T-helper 2 cell treated with Interferon-gamma antibody and Interleukin-4, amounts not matched to agents 100 ng/mL and 5 ng/mL, for 36 hours (primary cell): Measurements from ENCODE around the gene PCNX1. TPM values are rescaled to one million over a fixed set of nuclear protein-coding genes. Genes with fewer than 3 reads are reported as not detected.
"Not testable (repeated sequence)": the region's sequence is repeated elsewhere in the genome, so short reads cannot be mapped to it uniquely, and the experiment has no call there.

ENCODE experiments used
- intact Hi-C: fragments of 100-400 bp; cut with micrococcal nuclease; formaldehyde crosslinking; loops from one replicate; pipeline ENCODE4 v1.15.1; 2023
- total RNA-seq: library from RNA; stranded (reverse); gene quantifications from 2 replicates; pipeline ENCODE4 v1.2.3, GENCODE V29; 2022

Gene PCNX1
- total RNA-seq, 1 donor from 2014 or later: 69.9 TPM

DNA sequence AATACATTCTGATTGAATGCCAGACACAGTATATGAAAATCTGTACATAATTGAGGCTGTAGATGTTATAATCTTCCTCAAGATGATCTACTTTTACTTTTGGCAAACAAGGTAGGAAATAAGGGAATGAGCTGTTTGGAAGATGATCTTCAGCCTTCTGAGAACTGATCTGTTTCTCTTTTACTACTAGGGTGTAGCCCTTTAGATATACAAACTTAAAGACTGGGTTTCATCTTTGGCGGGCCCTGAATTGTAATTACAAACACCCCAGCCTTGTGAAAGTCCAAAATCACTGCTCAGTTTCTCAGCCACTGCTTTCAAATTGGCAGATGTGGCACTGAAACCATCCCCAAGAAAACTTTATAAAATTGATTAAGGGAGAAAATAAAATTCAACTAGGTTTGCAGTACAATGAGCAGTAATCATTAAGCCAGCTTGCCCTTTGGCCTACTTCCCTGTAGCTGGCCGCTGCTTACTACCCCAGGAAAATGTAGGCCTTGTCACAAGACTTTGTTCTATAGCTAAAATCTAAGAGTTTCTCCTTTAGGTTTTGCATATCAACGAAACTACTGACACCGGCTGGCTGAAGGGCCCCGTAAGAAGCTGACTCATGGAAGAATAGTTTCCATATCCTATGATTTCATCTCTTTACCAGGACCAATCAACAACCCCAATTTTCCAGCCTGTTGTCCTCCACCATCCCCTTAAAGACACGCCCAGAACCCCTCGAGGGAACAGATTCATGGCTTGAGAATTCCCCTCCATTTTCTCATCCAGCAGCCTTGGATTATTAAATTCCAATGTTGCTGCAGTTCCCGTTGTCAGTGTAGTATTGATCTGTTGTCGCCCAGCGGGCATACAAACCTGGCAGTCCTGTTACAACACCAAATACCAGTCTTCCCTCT is 210.8 kb downstream of the PCNX1 start:
- intact Hi-C loops: no loop called here

DNA sequence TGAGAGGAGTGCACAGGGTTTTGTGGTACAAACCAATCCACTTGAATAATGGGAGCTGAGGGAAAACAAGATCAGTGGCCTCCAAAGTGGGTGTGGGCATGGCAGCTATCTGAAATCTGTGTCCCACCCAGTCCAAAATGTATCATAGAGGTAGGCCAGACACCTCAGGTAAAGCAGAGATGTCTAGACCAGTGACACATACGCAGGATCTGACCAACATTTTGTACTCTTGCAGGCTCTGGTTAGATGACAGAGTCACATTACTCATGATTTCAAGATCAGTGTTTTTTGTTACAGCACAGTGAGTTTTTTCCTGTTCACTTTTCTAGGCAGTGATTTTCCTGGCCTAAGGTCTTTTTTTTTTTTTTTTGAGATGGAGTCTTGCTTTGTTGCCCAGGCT is 211.8 kb downstream of the PCNX1 start:
- intact Hi-C loops: no loop called here

DNA sequence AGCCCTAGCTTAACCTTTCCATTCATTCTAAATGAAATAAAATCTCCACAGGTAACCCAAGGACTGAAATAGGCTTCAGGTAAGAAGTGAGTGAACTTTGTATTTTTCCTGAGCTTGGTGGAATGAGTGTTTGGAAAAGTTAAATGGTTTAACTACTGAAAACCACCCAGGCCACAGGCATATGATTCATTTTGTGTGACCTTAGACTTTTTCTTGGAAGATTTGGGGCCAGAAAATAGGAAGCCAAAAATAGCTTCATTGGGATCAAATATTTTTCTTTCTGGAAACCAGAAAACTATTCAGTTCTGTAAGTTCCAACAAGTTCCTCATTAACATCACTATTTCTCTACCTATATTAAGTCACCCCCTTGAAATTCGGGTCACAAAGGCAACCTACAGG is 212.6 kb downstream of the PCNX1 start:
- intact Hi-C loops: no loop called here

DNA sequence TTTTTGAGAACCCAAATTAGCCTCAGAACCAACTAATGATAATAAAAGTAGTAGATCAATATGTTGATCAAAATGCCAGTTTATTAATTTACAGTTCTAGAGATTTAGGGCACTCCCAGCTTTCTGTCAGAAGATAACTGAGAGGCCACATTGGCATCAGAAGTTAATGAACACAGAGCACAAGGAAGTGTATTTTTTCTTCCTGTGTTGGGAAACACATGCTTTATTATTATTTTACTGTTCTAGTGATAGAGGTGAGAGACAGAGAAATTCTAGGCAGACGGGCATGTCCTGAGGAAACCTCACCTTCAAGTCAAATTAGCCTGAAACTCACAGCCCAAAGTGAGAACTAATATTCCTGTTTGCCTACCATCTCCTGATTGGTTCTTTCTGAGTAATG is 213.7 kb downstream of the PCNX1 start:
- intact Hi-C loops: no loop called here

DNA sequence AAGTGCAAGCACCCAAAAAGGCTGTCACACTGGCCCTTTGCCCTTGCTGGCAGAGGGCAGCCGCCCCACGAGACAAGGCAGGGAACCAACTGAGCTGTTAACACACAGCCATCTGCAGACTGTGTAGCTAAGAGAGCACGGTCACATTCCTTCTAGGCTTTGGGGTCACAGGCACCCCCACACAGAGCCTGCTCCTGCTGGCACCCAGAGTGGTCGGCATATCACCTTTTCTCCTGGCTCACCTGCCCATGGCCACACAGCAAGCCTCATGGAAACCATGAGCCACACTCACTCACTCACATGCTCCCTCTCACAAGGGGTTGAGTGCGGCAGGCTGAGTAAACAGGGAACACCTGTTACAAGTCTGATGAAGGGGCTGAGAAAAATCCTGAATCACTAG is 214.5 kb downstream of the PCNX1 start:
- intact Hi-C loops: no loop called here

DNA sequence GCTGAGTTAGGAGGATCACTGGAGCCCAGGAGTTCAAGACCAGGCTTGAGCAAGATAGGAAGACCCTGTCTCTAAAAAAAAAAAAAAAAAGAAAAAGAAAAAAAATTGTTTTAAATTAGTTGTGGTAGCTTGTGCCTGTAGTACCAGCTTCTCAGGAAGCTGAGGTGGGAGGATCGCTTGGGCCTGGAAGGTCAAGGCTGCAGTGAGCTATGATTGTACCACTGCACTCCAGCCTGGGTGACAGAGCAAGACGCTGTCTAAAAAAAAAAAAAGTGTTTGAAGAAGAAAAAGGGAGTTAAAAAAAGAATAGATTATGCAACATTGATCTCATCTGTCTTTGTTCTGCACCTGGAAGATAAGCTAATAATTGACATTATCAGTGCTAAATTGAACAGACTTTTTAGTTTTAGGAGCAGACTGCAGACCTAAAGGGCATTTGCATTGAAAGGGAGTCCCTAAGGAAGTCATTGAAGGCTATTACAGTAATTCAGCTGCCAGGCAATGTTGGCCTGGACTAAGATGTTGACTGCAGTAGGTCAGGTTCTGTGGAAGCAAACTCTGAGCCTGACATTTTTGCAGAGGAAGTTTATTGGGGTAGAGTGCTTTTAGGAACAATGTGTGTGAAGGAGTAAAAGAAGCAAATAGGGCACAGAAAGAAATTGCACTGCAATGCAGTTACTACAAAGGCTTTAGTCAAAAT is 215.8 kb downstream of the PCNX1 start:
- intact Hi-C loops: no loop called here

DNA sequence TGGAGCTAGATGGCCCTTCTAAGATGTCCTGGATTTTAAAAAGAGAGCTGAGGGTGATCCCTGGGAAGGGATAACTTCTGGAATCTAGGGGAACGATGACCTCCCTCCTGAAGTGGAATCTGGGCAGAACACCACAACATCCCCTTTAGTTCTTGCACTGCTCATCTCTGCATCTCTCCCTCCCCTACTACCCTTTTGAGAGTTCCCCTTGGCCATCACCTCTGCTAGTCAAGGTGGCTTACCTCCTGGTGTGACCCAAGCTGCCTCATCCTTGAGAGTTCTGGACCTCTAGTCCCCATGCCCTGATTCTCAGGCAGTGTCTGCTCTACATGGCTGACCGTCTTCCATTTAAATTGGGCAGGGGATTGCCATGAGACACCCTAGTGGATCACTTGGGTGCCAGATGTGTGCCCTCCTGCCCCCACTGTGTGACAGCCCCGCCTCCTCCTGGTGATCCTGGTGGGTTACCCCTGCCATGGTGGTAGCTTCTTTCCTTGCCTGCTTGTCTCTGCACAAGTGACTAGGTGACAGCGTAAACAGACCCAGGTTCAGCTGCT is 216.4 kb downstream of the PCNX1 start:
- intact Hi-C loops: no loop called here

DNA sequence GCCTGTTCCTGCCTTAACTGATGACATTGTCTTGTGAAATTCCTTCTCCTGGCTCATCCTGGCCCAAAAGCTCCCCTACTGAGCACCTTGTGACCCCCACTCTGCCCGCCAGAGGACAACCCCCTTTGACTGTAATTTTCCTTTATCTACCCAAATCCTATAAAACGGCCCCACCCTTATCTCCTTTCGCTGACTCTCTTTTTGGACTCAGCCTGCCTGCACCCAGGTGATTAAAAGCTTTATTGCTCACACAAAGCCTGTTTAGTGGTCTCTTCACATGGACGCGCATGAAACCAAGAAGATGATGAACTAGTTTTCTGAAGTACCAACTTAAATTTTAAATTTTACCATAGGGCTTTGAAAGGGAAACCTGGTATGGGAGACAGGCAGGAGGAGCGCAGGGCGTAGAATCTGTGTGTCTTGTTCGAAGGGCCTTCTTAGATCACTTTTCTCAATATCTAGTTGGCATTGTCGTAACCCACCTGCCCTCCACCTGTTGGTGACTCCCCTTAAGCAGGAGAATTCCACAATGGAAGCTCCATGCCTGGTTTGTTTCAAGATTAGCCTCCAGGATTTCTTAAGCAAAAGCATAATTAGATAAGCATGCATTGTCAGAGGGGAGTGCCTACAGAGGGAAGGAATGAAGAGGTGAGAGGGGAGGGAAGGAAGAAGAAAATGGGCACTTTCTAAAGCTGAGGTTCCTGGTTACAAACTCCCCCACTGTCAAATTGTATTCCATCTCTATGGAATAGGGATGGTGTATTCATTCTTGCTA is 222.6 kb downstream of the PCNX1 start:
- intact Hi-C loops: not testable (repeated sequence)

DNA sequence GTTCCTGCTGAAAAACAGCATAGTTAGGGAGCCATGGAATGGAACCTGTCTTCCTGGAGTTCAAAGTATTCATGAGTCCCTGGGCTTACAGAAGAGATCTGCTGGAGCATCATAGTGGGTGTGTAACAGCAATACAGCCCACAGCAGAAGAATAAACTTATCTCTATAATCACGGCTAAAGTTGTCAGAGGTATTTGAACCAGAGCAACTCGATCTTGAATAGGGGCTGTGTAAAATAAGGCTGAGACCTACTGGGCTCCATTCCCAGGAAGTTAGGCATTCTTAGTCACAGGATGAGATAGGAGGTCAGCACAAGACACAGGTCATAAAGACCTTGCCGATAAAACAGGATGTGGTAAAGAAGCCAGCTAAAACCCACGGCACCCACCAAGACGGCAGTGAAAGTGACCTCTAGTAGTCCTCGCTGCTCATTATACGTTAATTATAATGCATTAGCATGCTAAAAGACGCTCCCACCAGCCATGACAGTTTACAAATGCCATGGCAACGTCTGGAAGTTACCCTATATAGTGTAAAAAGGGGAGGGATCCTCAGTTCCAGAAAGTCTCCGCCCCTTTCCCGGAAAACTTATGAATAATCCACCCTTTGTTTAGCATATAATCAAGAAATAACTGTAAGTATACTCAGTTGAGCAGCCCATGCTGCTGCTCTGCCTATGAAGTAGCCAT is 223.4 kb downstream of the PCNX1 start:
- intact Hi-C loops: no loop called here

DNA sequence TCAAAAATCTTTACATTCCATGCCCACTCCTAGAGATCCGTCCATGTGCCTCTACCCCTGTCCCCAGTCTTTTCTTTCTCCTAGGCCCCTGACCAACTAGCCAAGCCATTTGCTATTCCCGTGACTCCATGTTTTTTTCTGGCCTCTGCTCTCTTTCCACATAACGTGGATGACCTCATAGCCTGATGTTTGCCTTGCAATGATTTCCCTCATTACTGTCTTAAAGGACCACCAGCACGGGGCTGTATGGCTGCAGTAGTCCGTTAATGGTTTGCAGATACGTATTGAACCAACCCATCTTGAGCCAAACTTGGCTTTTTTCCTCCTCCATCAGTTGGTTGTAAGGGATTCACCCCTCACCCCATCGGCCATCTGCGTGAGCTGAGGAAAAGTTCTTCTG is 226.0 kb downstream of the PCNX1 start:
- intact Hi-C loops: no loop called here

DNA sequence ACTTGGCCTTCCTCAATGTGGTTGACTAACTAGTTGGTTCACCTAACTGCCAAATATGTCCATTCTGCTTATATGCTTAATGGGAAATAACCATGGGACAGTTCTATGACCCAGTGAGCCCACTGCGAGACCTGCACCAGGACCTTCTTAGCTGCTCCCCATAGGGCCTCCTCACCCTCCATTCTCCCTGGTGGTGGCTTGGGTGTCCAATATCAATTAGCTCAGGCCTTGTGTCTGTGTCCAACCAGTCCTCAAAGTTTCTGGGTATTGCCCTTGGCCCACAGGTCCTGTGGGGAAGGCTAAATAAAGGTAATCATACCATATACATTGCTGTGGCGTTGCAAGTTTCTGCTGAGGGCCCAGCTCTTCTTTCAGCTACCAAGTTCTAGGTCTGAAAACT is 228.2 kb downstream of the PCNX1 start:
- intact Hi-C loops: no loop called here

DNA sequence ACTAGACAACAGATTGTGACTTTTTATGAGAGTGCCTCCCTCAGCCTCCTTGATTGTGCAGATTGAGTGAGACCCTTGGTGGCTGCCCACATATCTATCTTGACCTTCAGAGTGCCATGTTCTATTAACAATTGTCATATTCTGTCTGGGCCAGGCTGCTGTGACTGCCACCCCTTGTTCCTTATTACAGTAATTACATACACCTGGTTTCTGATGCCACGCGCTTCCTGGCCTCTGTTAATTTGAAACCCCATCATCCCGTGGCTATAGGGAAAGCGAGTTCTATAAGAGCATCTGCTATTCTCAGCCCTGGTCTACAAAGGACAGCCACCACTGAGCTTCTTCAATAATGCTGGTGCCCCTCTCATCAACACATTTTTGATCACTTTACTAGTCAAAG is 228.7 kb downstream of the PCNX1 start:
- intact Hi-C loops: no loop called here

DNA sequence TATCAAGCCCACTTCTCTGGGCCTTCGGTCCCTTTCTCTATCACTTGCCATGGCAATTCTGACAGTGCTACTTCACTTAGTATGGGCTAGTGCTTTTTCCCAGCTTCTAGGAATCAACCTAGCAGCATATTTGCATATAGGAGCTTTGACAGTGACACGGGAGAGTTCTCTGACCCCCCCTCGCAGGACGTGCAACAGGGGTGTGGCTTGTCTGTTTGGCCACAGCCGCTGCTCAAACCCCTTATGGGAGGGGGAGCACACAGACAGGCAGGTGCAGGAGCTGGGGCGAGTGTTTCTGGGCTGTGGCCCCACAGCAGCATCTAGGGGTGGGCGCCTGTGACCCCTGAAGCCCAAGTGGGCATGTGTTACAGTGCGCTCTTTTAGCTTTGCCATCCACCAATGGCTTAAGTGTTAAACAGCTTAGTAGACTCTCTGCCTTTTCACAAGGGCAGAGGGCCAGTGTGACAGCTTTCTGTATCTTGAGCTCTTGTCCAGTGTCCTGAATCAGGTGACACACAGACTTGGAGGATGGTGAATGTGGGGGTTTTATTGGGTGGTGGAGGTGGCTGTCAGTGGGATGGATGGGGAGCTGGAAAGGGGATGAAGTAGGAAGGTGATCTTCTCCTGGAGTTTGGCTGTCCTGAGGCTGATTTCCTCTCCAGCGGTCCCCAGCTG is 229.3 kb downstream of the PCNX1 start:
- intact Hi-C loops: no loop called here

DNA sequence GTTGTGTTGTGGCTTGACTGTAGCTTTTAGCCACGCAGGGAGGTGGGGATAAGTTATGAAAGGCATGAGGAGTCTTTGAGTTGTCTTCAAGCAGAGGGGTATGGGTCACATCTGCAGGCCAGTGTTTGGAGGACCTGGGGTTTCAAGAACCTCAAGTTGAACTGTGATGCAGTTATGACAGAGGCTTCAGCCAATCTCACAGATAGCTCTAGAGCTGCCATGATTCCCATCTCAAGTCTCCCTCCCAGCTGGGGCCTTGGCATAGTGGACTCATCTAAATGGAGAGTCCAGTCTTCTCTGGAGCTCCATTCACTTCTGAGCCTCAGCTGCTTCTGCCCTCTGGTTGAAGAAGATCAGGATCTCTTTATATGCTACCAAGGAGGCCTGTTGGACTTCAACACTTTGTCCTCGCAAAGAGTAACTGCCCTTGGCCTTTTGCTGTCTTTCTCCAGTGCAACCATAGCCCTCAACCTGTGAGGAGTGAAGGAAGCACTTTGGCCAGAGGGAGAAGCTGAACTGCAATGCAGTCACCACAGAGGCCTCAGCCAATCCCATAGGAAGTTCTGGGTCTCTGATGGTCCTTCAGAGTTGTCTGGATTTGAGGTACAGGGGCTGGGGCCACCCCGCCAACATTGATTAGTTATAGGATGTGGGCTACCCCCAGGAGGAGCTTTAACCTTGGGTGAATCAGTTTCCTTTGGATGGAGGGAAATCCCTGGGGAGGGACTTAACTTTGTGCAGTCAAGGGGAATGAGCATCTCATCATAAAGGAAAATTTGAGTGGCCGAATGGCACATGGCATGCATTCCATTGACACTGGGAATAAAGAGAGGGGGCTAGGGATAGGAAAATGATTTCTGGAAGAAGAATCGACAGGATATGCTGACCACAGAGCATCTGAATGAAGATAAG is 230.5 kb downstream of the PCNX1 start:
- intact Hi-C loops: loop anchor here (2.0 kb wide), 1 partner anchor 719 kb away; no protein-coding TSS in a partner anchor

DNA sequence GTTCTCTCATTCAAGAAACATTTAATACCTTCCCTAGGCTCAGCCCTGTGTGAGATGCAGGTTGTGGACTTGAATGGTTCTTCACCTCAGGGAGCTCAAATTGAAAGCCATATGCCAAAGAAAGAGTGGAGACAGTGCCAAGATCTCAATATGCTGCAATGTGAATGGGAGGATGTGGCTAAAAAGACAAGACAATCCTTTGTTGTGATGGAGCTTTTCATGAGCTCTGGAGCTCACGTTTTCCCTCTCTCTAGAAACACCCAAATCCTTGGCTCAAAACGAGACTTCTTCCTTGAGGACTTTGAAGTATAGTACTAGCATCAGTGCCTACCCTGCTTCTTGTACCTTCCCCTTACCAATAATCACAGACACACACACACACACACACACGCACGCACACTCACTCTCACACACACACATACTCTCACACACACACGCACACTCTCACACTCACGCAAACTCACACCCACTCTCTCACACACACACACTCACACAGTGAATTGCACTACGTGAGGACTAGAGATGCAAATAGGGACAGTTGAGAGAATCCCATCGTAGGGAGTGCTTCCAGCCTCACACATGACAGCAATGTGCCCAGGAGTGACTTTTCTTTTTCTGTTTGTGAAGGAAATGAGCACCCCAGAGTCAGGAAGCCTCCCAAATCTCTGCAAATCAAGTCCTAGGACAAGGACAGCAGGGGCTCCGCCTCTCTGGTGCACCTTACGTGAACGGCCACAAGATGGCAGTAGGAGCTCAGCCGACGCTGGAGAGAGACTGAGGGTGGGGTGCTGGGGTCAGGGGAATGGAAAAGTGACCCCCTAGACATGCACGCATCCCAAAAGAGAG is 231.4 kb downstream of the PCNX1 start:
- intact Hi-C loops: loop anchor here (1.0 to 2.0 kb wide), 2 partner anchors 615 to 718 kb away; no protein-coding TSS in a partner anchor

DNA sequence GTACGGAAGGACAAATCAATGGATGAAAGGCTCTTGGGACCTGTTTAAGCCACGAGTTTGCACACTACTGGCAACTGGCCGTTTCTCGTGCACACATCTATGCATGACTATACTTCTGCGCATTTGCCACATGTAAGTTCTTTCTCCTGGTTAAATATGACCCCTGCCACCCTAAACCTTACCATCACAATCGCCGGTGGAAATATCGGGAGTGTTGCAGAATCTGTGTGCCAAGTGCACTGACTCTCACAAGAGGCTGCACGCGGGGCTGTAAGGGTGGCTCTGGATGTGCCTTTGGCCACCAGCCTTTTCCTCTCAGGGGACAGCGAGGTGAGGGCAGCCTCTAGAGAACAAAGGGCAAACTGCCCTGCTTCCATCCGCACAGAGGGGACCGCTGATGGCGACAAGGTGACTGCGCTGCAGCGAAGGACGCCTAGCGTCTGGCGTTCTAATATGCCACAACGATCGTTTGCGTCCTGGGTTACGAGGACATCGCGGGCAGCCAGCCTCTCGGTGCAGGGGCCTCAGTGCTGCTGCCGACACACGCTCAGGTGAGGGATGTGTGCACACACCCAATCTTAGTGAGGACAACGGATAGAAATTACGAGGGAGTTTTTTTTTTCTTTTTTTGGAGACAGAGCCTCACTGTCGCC is 232.2 kb downstream of the PCNX1 start:
- intact Hi-C loops: loop anchor here (1.0 to 2.0 kb wide), 2 partner anchors 614 to 717 kb away; no protein-coding TSS in a partner anchor

DNA sequence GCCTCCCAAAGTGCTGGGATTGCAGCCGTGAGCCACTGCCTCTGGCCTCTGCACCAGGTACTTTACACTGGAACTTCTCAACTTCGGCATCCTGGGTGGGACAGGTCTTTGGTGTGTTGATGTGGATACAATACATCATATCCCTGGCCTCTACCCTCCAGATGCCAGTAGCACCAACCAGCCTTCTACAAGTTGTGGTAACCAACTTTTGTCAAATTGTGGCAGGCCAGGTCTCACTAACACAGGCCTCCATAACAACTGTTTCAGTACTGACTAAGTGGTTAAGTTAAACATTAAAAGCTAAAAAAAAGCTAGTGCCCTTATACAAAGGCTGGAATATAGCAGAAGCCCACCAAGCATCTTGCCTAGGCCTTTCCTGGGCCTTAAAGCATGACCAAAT is 232.9 kb downstream of the PCNX1 start:
- intact Hi-C loops: loop anchor here (5.0 kb wide), 1 partner anchor 452 kb away; no protein-coding TSS in a partner anchor
